Activated CD4-positive, alpha-beta T cell treated with anti-CD3 and anti-CD28 coated beads, Interleukin-2, amount 10 ng/mL, durations not matched to agents 7 days and 5 days (primary cell): ENCODE data around the gene TMEM145. TPM values are rescaled to one million over a fixed set of nuclear protein-coding genes. Genes with fewer than 3 reads are reported as not detected.

Experiments
- CTCF ChIA-PET: fragments of 350-600 bp; sonication (Branson Sonifier 250); formaldehyde crosslinking; loops from one replicate; lab custom pipeline; 2021; ENCODE audit warnings: antibody characterized with exemption; lab: Charles Lee
- POLR2A ChIA-PET: fragments of 350-600 bp; sonication (Branson Sonifier 250); formaldehyde crosslinking; loops from one replicate; lab custom pipeline; 2021; ENCODE audit warnings: antibody characterized with exemption; lab: Charles Lee
- DNase-seq: peaks from one replicate; pipeline ENCODE4 v3.0.0-alpha.2; 2020
- H3K27ac Mint-ChIP-seq: one replicate; pipeline ENCODE4 v1.8.0; 2021; ENCODE audit warnings: mild to moderate bottlenecking, moderate library complexity, mixed read lengths
- H3K27me3 Mint-ChIP-seq: one replicate; pipeline ENCODE4 v1.8.0; 2021; ENCODE audit warnings: mixed read lengths
- H3K36me3 Mint-ChIP-seq: one replicate; pipeline ENCODE4 v1.8.0; 2021; ENCODE audit warnings: low read depth, mixed read lengths
- H3K4me1 Mint-ChIP-seq: one replicate; pipeline ENCODE4 v1.8.0; 2021; ENCODE audit warnings: mixed read lengths
- H3K4me3 Mint-ChIP-seq: one replicate; pipeline ENCODE4 v1.8.0; 2021; ENCODE audit warnings: mild to moderate bottlenecking, moderate library complexity, mixed read lengths
- H3K9me3 Mint-ChIP-seq: one replicate; pipeline ENCODE4 v1.8.0; 2021; ENCODE audit warnings: mixed read lengths
- total RNA-seq, 2 experiments: library from RNA; stranded (reverse); gene quantifications; one replicate each; pipeline ENCODE4 v1.2.3, GENCODE V29; 2021

The TMEM145 gene
- total RNA-seq, 2 experiments from 2014 or later: not detected

- DNase-seq: no peak
- H3K27ac Mint-ChIP-seq: peak overlapping the region; percentile 68
- no peaks in the 10 kb centered on the region for H3K27me3 Mint-ChIP-seq
- H3K4me3 Mint-ChIP-seq: no peak overlapping the region
- CTCF ChIA-PET: interaction anchor here (1.6 kb wide), 1 partner anchor 11 kb away, joined by 4 read pairs; no protein-coding TSS in a partner anchor
- peaks cover 11% of the 10 kb centered on the region for H3K36me3 Mint-ChIP-seq
- H3K9me3 Mint-ChIP-seq: no peaks in the 10 kb centered on the region
- POLR2A ChIA-PET: no interaction called here
- H3K4me1 Mint-ChIP-seq: peaks cover 34% of the 10 kb centered on the region
Observed at GRCh38 chr19:42286349-42287016, 26.6 kb upstream of the TMEM145 start.

GRCh38 chr19:42287017-42287826 is 25.9 kb upstream of the TMEM145 start:
- CTCF ChIA-PET: interaction anchor here (1.6 kb wide), 1 partner anchor 11 kb away, joined by 4 read pairs; no protein-coding TSS in a partner anchor
- POLR2A ChIA-PET: no interaction called here
- Mint-ChIP-seq H3K4me1 (peaks cover 34% of the 10 kb centered on the region), H3K4me3 (no peak overlapping the region), H3K9me3 (no peaks in the 10 kb centered on the region), H3K27ac (no peak overlapping the region), H3K36me3 (peaks cover 17% of the 10 kb centered on the region), H3K27me3 (no peaks in the 10 kb centered on the region)
- DNase-seq: no peak

GRCh38 chr19:42287827-42288107 is 25.3 kb upstream of the TMEM145 start:
- ChIA-PET POLR2A (no interaction called here), CTCF (interaction anchor here (1.6 kb wide), 1 partner anchor 10 kb away, joined by 4 read pairs; no protein-coding TSS in a partner anchor)
- no peak overlapping the region for H3K27ac Mint-ChIP-seq
- DNase-seq: no peak
- no peaks in the 10 kb centered on the region for H3K27me3 Mint-ChIP-seq
- H3K4me3 Mint-ChIP-seq: no peak overlapping the region
- H3K4me1 Mint-ChIP-seq: peaks cover 30% of the 10 kb centered on the region
- peaks cover 20% of the 10 kb centered on the region for H3K36me3 Mint-ChIP-seq
- H3K9me3 Mint-ChIP-seq: no peaks in the 10 kb centered on the region

DNA sequence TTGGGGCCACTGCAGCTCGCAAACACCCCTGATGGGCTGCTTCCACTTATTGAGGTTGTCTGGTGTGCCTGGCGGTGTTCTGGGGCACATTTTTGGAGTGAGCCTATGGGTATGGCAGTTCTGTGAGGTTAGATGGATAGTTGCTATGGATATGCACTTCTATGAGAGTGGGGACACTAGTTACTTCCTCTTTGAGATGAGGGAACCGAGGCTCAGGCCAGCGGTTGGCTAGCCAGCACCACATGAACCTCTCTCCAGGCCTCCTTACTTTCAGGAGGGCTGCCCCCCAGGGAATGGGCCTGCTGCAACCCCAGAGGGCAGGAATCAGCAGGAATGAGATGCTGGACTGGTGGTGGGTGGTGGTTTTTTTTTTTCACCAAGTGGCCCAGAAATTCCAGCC is 24.7 kb upstream of the TMEM145 start:
- Mint-ChIP-seq H3K4me3 (no peak overlapping the region), H3K9me3 (no peaks in the 10 kb centered on the region), H3K36me3 (peaks cover 22% of the 10 kb centered on the region), H3K27me3 (no peaks in the 10 kb centered on the region), H3K27ac (no peak overlapping the region), H3K4me1 (peaks cover 32% of the 10 kb centered on the region)
- ChIA-PET POLR2A (no interaction called here), CTCF (interaction anchor here (0.7 to 1.6 kb wide), 2 partner anchors 9 to 10 kb away, joined by 4 read pairs; no protein-coding TSS in a partner anchor)
- no peak for DNase-seq

DNA sequence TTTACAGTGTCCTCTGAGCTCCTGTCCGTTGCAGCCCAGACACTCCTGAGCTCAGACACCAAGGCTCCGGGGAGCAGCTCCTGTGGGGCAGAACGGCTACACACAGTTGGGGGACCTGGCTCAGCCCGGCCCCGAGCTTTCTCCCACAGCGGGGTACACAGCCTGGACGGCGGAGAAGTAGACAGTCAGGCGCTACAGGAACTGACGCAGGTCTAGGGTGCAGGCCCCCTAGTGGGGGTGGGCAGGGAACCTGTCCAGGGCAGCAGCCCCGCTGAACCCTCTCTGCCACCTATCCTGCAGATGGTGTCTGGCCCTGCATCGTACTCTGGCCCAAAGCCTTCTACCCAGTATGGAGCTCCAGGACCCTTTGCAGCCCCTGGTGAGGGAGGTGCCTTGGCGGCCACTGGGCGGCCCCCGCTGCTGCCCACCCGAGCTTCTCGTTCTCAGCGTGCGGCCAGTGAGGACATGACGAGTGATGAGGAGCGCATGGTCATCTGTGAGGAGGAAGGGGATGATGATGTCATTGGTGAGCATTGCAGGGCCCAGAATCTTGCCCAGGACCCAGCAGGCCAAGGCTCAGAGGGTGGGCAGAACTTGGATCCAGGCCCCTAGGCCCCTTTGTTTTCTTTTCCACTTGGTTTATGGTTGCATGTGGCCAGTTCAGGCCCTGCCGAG is 24.1 kb upstream of the TMEM145 start:
- H3K9me3 Mint-ChIP-seq: no peaks in the 10 kb centered on the region
- no peak overlapping the region for H3K4me3 Mint-ChIP-seq
- DNase-seq: no peak
- ChIA-PET POLR2A (no interaction called here), CTCF (interaction anchor here (0.7 to 1.8 kb wide), 2 partner anchors 9 to 15 kb away, joined by 4 to 5 read pairs; no protein-coding TSS in a partner anchor)
- H3K27ac Mint-ChIP-seq: no peak overlapping the region
- H3K4me1 Mint-ChIP-seq: peaks cover 32% of the 10 kb centered on the region
- H3K27me3 Mint-ChIP-seq: no peaks in the 10 kb centered on the region
- peaks cover 27% of the 10 kb centered on the region for H3K36me3 Mint-ChIP-seq

DNA sequence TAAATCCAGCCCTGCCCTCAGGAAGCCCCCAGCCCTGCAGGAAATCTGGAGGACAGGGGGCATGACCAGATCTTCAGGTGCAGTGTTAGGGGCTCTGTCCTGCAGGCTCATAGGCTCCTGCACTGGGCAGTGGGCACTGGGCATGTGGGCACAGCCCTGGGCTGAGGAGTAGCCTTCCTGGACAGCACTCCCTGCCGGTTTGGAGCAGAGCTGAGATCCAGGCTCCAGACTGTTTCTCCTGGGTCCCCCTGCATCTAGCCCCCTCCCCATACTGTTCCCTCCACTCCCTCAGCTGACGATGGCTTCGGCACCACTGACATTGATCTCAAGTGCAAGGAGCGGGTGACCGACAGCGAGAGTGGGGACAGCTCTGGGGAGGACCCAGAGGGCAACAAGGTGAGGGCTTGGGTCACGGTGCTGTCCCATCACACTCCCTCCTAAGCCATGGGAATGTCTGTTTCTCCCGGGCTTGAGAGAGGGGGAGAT is 23.5 kb upstream of the TMEM145 start:
- Mint-ChIP-seq H3K36me3 (peaks cover 29% of the 10 kb centered on the region), H3K4me3 (no peak overlapping the region), H3K9me3 (no peaks in the 10 kb centered on the region), H3K27me3 (no peaks in the 10 kb centered on the region), H3K4me1 (peaks cover 32% of the 10 kb centered on the region), H3K27ac (no peak overlapping the region)
- DNase-seq: no peak
- ChIA-PET CTCF (interaction anchor here (1.1 to 1.8 kb wide), 2 partner anchors 10 to 14 kb away, joined by 5 read pairs; no protein-coding TSS in a partner anchor), POLR2A (no interaction called here)

DNA sequence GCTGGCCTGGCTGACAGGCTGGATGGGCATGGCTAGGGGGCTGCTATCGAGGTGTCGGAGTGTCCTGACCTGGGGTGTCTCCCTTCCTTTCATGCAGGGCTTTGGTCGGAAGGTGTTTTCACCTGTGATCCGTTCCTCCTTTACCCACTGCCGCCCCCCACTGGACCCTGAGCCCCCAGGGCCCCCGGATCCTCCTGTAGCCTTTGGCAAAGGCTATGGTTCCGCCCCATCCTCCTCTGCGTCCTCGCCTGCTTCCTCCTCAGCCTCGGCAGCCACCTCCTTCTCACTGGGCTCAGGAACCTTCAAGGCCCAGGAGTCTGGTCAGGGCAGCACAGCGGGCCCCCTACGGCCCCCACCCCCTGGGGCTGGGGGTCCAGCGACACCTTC is 23.0 kb upstream of the TMEM145 start:
- Mint-ChIP-seq H3K9me3 (no peaks in the 10 kb centered on the region), H3K4me3 (no peak overlapping the region)
- CTCF ChIA-PET: interaction anchor here (1.1 to 1.8 kb wide), 2 partner anchors 11 to 14 kb away, joined by 5 read pairs; no protein-coding TSS in a partner anchor

GRCh38 chr19:42290523-42291434 is 22.3 kb upstream of the TMEM145 start:
- Mint-ChIP-seq H3K27me3 (no peaks in the 10 kb centered on the region), H3K4me3 (no peak overlapping the region), H3K36me3 (peaks cover 29% of the 10 kb centered on the region), H3K9me3 (no peaks in the 10 kb centered on the region), H3K4me1 (peaks cover 22% of the 10 kb centered on the region), H3K27ac (no peak overlapping the region)
- ChIA-PET CTCF (interaction anchor here (1.1 to 1.8 kb wide), 3 partner anchors 12 to 47 kb away, joined by 4 to 5 read pairs (median 5); no protein-coding TSS in a partner anchor), POLR2A (no interaction called here)
- DNase-seq: peak; percentile 52

More for the DNA sequence above, 23.0 kb upstream of the TMEM145 start:
- Mint-ChIP-seq H3K4me1 (peaks cover 27% of the 10 kb centered on the region), H3K27ac (no peak overlapping the region), H3K36me3 (peaks cover 29% of the 10 kb centered on the region), H3K27me3 (no peaks in the 10 kb centered on the region)
- POLR2A ChIA-PET: no interaction called here
- no peak for DNase-seq

- CTCF ChIA-PET: interaction anchor here (1.2 kb wide), 1 partner anchor 48 kb away, joined by 4 read pairs; no protein-coding TSS in a partner anchor
- peaks cover 17% of the 10 kb centered on the region for H3K4me1 Mint-ChIP-seq
- H3K9me3 Mint-ChIP-seq: no peaks in the 10 kb centered on the region
Observed at GRCh38 chr19:42291435-42291810, 21.7 kb upstream of the TMEM145 start.

DNA sequence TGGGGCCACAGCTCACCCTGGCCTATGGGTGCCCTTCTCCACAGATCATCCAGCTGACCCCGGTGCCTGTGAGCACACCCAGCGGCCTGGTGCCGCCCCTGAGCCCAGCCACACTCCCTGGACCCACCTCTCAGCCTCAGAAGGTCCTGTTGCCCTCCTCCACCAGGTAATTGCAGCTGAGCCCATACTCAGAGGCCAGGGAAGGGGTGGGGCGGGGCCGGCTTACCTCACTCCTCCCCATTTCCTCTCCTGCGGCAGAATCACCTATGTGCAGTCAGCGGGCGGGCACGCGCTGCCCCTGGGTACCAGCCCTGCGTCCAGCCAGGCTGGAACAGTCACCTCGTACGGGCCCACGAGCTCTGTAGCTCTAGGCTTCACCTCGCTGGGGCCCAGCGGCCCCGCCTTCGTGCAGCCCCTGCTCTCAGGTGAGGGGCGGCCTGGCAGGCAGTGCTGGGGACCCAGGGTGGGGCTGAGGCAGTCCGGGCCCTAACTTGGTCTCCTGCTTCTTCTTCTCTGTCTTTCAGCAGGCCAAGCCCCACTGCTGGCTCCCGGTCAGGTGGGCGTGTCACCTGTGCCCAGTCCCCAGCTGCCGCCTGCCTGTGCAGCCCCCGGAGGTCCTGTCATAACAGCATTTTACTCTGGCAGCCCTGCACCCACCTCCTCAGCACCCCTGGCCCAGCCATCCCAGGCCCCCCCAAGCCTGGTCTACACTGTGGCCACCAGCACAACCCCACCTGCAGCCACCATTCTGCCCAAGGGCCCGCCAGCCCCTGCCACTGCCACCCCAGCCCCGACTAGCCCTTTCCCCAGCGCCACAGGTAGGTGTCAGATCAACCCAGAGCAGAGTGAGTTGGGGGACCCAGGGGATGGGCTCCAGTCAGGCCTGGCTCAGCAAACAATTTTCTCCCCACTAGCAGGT is 20.8 kb upstream of the TMEM145 start:
- H3K9me3 Mint-ChIP-seq: no peaks in the 10 kb centered on the region
- no peak overlapping the region for H3K4me3 Mint-ChIP-seq
- peak overlapping the region; percentile 9 for H3K27ac Mint-ChIP-seq
- H3K27me3 Mint-ChIP-seq: no peaks in the 10 kb centered on the region
- POLR2A ChIA-PET: no interaction called here
- peaks cover 15% of the 10 kb centered on the region for H3K4me1 Mint-ChIP-seq
- H3K36me3 Mint-ChIP-seq: peaks cover 23% of the 10 kb centered on the region
- DNase-seq: no peak
- CTCF ChIA-PET: interaction anchor here (1.1 to 1.8 kb wide), 3 partner anchors 36 to 153 kb away, joined by 3 to 6 read pairs (median 4); no protein-coding TSS in a partner anchor

More at GRCh38 chr19:42291435-42291810, 21.7 kb upstream of the TMEM145 start:
- POLR2A ChIA-PET: no interaction called here
- H3K27me3 Mint-ChIP-seq: no peaks in the 10 kb centered on the region
- H3K36me3 Mint-ChIP-seq: peaks cover 26% of the 10 kb centered on the region
- no peak overlapping the region for H3K4me3 Mint-ChIP-seq
- H3K27ac Mint-ChIP-seq: no peak overlapping the region
- no peak for DNase-seq

GRCh38 chr19:42292963-42293362 is 20.1 kb upstream of the TMEM145 start:
- H3K27ac Mint-ChIP-seq: peak overlapping the region; percentile 81
- no peaks in the 10 kb centered on the region for H3K27me3 Mint-ChIP-seq
- H3K36me3 Mint-ChIP-seq: peaks cover 23% of the 10 kb centered on the region
- ChIA-PET CTCF (interaction anchor here (1.0 to 1.8 kb wide), 3 partner anchors 35 to 160 kb away, joined by 3 to 6 read pairs (median 3); partner anchors contain the start of gene POU2F2), POLR2A (no interaction called here)
- no peak overlapping the region for H3K4me3 Mint-ChIP-seq
- DNase-seq: no peak
- H3K9me3 Mint-ChIP-seq: no peaks in the 10 kb centered on the region
- peaks cover 15% of the 10 kb centered on the region for H3K4me1 Mint-ChIP-seq
